ENCODE data around the gene PITPNC1. TPM values are rescaled to one million over a fixed set of nuclear protein-coding genes. Genes with fewer than 3 reads are reported as not detected.
A peak's percentile ranks its signal among the peaks of the same experiment; 100 is the strongest.

PITPNC1 gene
- total RNA-seq, 4 donors from 2014 or later: 8.0 to 20.4 (median 9.6) TPM

- WGBS, 2 donors: 61 to 62% methylated on average over 12 of the region's 12 CpGs
- peaks cover 0 to 31% (median 8%) of the 10 kb centered on the region in 4 donors for H3K4me1 ChIP-seq
- H3K27ac ChIP-seq: peak overlapping the region in 1 of 4 donors; percentile 39
- no peaks in the 10 kb centered on the region for H3K9me3 ChIP-seq
- H3K27me3 ChIP-seq: no peaks in the 10 kb centered on the region
- H3K4me3 ChIP-seq: no peak overlapping the region
- DNase-seq (ENCODE audit: low spot score in 2 of 2): no peak
- H3K36me3 ChIP-seq: no peaks in the 10 kb centered on the region
- peak in 1 of 2 donors; percentile 27 for TF ChIP-seq EP300 (IDR thresholded peaks at IDR 0.05)
- no peak for TF ChIP-seq CTCF (IDR thresholded peaks at IDR 0.05)
Measured at GRCh38 chr17:67488161-67488560, 111.1 kb downstream of the PITPNC1 start.

GRCh38 chr17:67488768-67489167, 111.7 kb downstream of the PITPNC1 start:
- peak overlapping the region in 1 of 4 donors; percentile 23 for H3K27ac ChIP-seq
- H3K4me3 ChIP-seq: no peak overlapping the region

GRCh38 chr17:67489273-67489672, 112.2 kb downstream of the PITPNC1 start:
- H3K27ac ChIP-seq: peak overlapping the region in 1 of 4 donors; percentile 23
- DNase-seq (ENCODE audit: low spot score in 2 of 2): no peak
- H3K36me3 ChIP-seq: no peaks in the 10 kb centered on the region
- no peak for TF ChIP-seq EP300 (IDR thresholded peaks at IDR 0.05)
- no peak for TF ChIP-seq POLR2A (IDR thresholded peaks at IDR 0.05)
- no peak for TF ChIP-seq CTCF (IDR thresholded peaks at IDR 0.05)
- peaks cover 0 to 31% (median 8%) of the 10 kb centered on the region in 4 donors for H3K4me1 ChIP-seq
- 88 to 98% methylated on average over 4 of the region's 4 CpGs for WGBS, 2 donors
- no peak overlapping the region for H3K4me3 ChIP-seq
- H3K9me3 ChIP-seq: no peaks in the 10 kb centered on the region
- no peaks in the 10 kb centered on the region for H3K27me3 ChIP-seq

More at GRCh38 chr17:67488768-67489167, 111.7 kb downstream of the PITPNC1 start:
- Histone ChIP-seq H3K27me3 (no peaks in the 10 kb centered on the region), H3K4me1 (peaks cover 0 to 31% (median 8%) of the 10 kb centered on the region in 4 donors), H3K36me3 (no peaks in the 10 kb centered on the region), H3K9me3 (no peaks in the 10 kb centered on the region)
- 92 to 99% methylated on average over 4 of the region's 4 CpGs for WGBS, 2 donors
- TF ChIP-seq POLR2A (IDR thresholded peaks at IDR 0.05): no peak
- no peak for TF ChIP-seq EP300 (IDR thresholded peaks at IDR 0.05)
- TF ChIP-seq CTCF (IDR thresholded peaks at IDR 0.05): no peak
- DNase-seq (ENCODE audit: low spot score in 2 of 2): no peak

GRCh38 chr17:67490471-67490870, 113.4 kb downstream of the PITPNC1 start:
- Histone ChIP-seq H3K27ac (peak overlapping the region in 2 of 4 donors; percentile 11 to 75), H3K4me3 (peak overlapping the region in 1 of 4 donors; percentile 31), H3K4me1 (peaks cover 0 to 31% (median 8%) of the 10 kb centered on the region in 4 donors), H3K9me3 (no peaks in the 10 kb centered on the region), H3K27me3 (no peaks in the 10 kb centered on the region), H3K36me3 (no peaks in the 10 kb centered on the region)
- 36 to 41% methylated on average over 10 of the region's 10 CpGs for WGBS, 2 donors
- no peak for DNase-seq (ENCODE audit: low spot score in 2 of 2)
- TF ChIP-seq EP300 (IDR thresholded peaks at IDR 0.05) (no peak), POLR2A (IDR thresholded peaks at IDR 0.05) (no peak), CTCF (IDR thresholded peaks at IDR 0.05) (no peak)

GRCh38 chr17:67491009-67491680, 114.1 kb downstream of the PITPNC1 start:
- WGBS, 2 donors: 42 to 44% methylated on average over 16 to 18 of the region's 18 CpGs

More at GRCh38 chr17:67491009-67491680, 114.1 kb downstream of the PITPNC1 start:
- Histone ChIP-seq H3K9me3 (no peaks in the 10 kb centered on the region), H3K27me3 (no peaks in the 10 kb centered on the region), H3K27ac (peak overlapping the region in 3 of 4 donors; percentile 11 to 75 (median 36)), H3K4me3 (peak overlapping the region in 1 of 4 donors; percentile 31), H3K4me1 (peaks cover 0 to 31% (median 8%) of the 10 kb centered on the region in 4 donors), H3K36me3 (no peaks in the 10 kb centered on the region)
- DNase-seq (ENCODE audit: low spot score in 2 of 2): peak; percentile 76 to 80
- peak in 1 of 2 donors; percentile 11 for TF ChIP-seq POLR2A (IDR thresholded peaks at IDR 0.05)
- peak; percentile 49 to 90 for TF ChIP-seq EP300 (IDR thresholded peaks at IDR 0.05)
- no peak for TF ChIP-seq CTCF (IDR thresholded peaks at IDR 0.05)

All from tibial nerve (tissue), 4 donors.